ENCODE results near the gene HDAC4.

Gene HDAC4

DNA sequence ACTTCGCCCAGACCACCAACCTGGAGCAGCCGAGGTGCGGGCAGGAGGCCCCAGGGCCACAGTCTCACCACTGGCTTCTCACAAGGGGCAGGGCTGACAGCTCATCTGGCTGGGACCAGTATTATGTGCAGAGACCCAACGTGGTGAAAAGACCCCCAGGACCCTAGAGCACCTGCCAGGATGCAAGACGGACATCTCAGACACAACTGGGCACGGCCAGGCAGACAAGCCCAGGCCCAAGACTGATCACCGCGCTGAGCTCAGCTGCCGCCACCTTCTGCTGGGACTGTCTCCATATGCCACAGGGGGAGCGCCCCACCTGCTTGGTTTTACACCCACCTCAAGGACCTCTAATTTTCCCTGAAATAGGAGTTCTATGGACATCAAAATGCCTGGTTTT is 23.2 kb downstream of the HDAC4 start:
- intact Hi-C loops (cut with DNase I): no loop called here
- DNase-seq: peak in 8 of 42 donors; percentile 2 to 30 (median 12)

DNA sequence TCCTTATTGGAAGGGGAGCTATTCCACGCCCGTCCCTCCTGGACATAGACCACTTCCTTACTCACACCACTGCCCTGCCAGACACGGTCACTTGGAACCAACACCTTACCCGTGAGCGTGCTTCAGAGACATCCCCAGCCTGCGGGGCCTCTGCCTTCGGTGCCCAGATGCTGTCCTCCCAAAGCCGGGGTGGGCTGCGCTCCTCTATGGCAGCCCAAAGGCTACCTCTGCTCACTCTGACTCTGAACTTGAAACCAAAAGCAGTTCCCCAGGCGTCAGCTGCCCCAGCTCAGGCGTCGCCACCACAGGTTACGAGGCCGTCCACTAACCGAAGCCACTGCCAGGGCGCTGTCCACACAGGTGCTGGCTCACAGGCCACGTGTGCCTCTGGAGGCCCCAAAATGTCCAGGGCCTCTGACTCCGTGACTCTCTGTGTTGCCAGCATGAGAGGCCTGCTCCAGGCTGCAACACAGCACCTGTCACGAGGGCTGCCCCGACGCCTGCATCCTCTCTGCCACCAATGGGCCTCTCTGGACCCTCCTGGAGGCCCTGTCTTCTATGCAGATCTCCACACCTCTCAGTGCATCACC is 23.8 kb downstream of the HDAC4 start:
- intact Hi-C loops (cut with DNase I): no loop called here
- DNase-seq: peak in 9 of 42 donors; percentile 4 to 36 (median 11)

DNA sequence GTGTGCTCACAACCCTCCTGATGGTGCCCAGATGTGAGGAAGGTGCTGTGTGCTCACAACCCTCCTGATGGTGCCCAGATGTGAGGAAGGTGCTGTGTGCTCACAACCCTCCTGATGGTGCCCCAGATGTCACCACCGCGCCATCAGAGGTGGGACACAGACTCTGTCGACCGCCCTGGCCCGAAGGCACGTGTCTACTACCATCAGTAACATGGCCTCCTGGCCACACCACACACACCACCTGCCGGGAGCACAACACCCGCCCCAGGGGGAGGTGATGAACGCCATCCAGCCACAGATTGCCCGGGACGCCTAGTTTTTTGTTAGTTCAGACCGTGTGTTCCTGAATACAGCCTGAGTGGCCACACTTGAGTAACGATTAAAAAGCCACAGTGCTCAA is 24.5 kb downstream of the HDAC4 start:
- intact Hi-C loops (cut with DNase I): no loop called here
- peak in 7 of 42 donors; percentile 8 to 24 (median 15) for DNase-seq

DNA sequence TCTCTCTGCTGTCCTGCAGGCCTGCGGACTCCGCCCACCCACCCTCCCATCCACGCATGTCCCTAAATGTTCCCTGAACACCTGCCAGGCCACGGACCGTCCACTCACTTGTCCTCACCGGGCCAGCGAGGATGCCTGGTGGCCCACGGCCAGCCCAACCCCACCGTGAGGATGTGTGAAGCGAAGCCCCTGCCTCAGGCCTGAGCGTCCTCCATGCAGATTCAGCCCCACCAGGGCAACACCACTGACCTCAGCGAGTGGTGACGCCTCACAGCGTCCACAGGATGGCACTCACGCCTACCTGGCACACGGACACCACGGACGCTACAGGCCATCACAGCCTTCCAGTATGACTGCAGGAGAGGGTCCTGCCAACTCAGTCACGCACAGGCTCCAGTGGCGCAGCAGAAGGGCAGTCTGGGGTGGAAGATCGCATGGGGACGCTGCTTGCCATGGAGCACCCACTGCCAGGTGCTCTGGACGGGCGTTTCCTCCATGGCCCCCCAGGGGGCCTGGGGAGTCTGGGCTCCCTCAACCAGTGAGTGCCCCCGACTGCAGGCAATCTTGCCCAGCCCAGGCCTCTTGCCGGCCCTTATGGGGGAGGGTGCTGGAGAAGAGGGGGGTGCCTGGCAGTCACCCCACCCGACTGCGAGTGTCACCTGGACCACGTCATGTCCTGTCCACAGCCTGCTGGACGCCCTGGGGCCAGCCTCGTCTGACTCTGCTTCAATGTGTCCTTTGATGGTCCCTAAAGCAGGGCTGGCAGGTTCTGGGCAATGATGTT is 25.4 kb downstream of the HDAC4 start:
- intact Hi-C loops (cut with DNase I): no loop called here

GRCh38 chr2:239374896-239375277 is 25.9 kb downstream of the HDAC4 start:
- intact Hi-C loops (cut with DNase I): no loop called here
- peak in 5 of 42 donors; percentile 3 to 38 (median 16) for DNase-seq

More for the DNA sequence above, 25.4 kb downstream of the HDAC4 start:
- DNase-seq: peak in 9 of 42 donors; percentile 3 to 54 (median 17)

GRCh38 chr2:239372835-239373234 is 28.0 kb downstream of the HDAC4 start:
- DNase-seq: peak in 8 of 42 donors; percentile 4 to 29 (median 16)
- intact Hi-C loops (cut with DNase I): no loop called here

- peak in 10 of 42 donors; percentile 4 to 61 (median 30) for DNase-seq
- intact Hi-C loops (cut with DNase I): no loop called here
Observed at GRCh38 chr2:239371726-239372686, 28.8 kb downstream of the HDAC4 start.

DNA sequence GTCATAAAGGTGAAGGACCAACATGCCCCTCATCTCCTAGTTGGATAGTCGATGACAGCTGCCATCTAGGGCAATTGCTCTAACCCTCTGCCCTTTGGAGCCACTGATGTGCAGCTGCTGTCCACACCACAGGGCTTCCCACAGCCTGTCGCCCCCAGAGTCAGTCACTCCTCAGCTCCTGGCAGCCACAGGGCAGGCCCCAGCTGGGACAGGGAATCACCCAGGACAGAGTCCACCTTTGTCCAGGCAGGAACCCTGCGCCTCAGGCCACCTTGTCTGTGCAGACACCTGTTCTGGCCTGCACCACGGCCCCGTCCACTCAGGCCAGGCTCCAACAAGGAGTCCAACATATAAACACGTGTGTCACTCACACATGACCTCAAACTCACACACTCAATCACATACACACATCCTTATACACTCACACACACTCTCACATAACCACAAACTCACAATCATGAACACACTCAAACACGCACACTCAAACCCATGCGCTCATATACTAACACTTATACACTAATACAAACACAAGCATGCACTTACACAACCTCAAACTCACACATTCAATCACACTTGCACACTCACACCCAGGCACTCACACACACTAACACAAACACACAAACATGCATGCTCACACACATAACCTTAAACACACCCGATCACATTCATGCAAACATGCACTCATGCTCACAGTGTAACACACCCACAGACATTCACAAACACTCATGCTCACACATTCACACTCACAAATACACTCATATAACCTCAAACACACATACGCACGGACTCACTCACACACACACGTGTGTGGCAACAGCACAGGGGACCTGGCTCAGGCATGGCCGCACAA is 29.7 kb downstream of the HDAC4 start:
- intact Hi-C loops (cut with DNase I): no loop called here
- peak in 4 of 42 donors; percentile 20 to 34 (median 23) for DNase-seq

DNA sequence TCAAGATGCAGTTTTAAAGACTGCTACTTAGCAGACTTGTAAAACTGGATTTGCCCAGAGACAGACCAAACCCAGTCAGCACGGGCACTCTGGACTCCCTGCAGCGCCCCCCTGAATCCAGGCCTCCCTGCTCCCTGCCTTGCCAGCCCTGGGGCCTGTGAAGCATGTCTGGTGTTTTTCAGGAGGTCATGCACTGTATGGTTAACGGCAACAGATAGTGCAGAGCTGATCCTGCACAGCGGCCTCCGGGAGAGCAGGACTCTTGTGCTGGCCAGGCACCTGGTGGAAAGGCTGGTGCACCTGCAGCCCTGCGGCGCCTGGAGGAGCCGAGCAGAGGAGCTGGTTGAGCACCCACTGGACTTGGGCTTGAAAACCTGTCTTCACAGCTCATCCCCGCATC is 30.4 kb downstream of the HDAC4 start:
- intact Hi-C loops (cut with DNase I): no loop called here
- DNase-seq: peak in 3 of 42 donors; percentile 18 to 39 (median 20)

GRCh38 chr2:239369631-239370161 is 31.1 kb downstream of the HDAC4 start:
- peak in 15 of 42 donors; percentile 19 to 64 (median 44) for DNase-seq
- intact Hi-C loops (cut with DNase I): no loop called here

GRCh38 chr2:239368906-239369552 is 31.8 kb downstream of the HDAC4 start:
- peak in 5 of 42 donors; percentile 17 to 36 (median 24) for DNase-seq
- intact Hi-C loops (cut with DNase I): no loop called here

DNA sequence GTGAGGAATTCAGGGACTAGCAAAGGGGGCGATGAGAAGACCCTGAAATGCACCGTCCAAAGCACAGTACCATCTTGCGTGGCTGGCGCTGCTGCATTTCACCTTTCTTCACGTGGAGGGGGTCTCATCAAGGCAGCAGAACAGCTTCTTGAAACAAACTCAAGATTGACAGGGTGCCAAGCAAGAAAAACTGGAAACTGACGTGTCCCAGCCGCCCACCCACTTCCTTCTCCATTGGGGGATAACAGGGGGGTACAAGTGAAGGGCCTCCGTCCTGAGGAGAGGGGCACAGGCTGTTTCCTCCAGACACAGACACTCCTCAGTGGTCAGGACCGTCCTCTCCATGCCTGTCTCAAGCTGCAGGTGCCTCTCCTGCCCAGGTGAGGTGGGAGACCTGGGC is 32.5 kb downstream of the HDAC4 start:
- intact Hi-C loops (cut with DNase I): no loop called here
- DNase-seq: peak in 3 of 42 donors; percentile 7 to 22 (median 18)

- intact Hi-C loops (cut with DNase I): no loop called here
- peak in 2 of 42 donors; percentile 15 to 27 for DNase-seq
Observed at GRCh38 chr2:239366740-239367139, 34.1 kb downstream of the HDAC4 start.

GRCh38 chr2:239365782-239366435 is 34.9 kb downstream of the HDAC4 start:
- DNase-seq: peak in 1 of 42 donors; percentile 15
- intact Hi-C loops (cut with DNase I): no loop called here

- intact Hi-C loops (cut with DNase I): no loop called here
- peak in 2 of 42 donors; percentile 14 to 36 for DNase-seq
Observed at GRCh38 chr2:239365071-239365781, 35.6 kb downstream of the HDAC4 start.

GRCh38 chr2:239363946-239364637 is 36.7 kb downstream of the HDAC4 start:
- DNase-seq: peak in 3 of 42 donors; percentile 8 to 37 (median 14)
- intact Hi-C loops (cut with DNase I): no loop called here

Data from head of caudate nucleus (tissue), 42 donors.